KMS-11 (cell line): Measurements from ENCODE around the gene ACAT2.
"Not testable (repeated sequence)": the region's sequence is repeated elsewhere in the genome, so short reads cannot be mapped to it uniquely, and the experiment has no call there.

ENCODE experiments used
- H2AFZ ChIP-seq: fragments of 200-600 bp; sonication (generic); 2 replicates; pipeline ENCODE4 v1.6.1; 2016; ENCODE audit warnings: antibody characterized with exemption, mixed run types, low read depth
- H3K27ac ChIP-seq: fragments of 200-600 bp; sonication (generic); 2 replicates; pipeline ENCODE4 v1.6.1; 2016; ENCODE audit warnings: mild to moderate bottlenecking, mixed run types
- H3K27me3 ChIP-seq: fragments of 200-600 bp; sonication (generic); 2 replicates; pipeline ENCODE4 v1.6.1; 2017; ENCODE audit warnings: mild to moderate bottlenecking, low read depth, mixed run types, moderate library complexity; ENCODE audit not compliant: insufficient read depth
- H3K36me3 ChIP-seq: fragments of 200-600 bp; sonication (generic); 2 replicates; pipeline ENCODE4 v1.6.1; 2017; ENCODE audit warnings: mild to moderate bottlenecking, mixed run types; ENCODE audit not compliant: insufficient read depth
- H3K4me1 ChIP-seq: fragments of 200-600 bp; sonication (generic); 2 replicates; pipeline ENCODE4 v1.6.1; 2016; ENCODE audit warnings: mild to moderate bottlenecking, low read depth, mixed run types; ENCODE audit not compliant: poor library complexity, severe bottlenecking
- H3K4me2 ChIP-seq: fragments of 200-600 bp; sonication (generic); 2 replicates; pipeline ENCODE4 v1.7.0; 2016; ENCODE audit warnings: mild to moderate bottlenecking, mixed run types
- H3K4me3 ChIP-seq: fragments of 200-600 bp; sonication (generic); IDR thresholded peaks from 2 replicates; pipeline ENCODE4 v1.6.1; 2017; ENCODE audit warnings: low read depth, low read length, mixed read lengths; ENCODE audit not compliant: insufficient read depth
- H3K79me2 ChIP-seq: fragments of 200-600 bp; sonication (generic); 2 replicates; pipeline ENCODE4 v1.6.1; 2016; ENCODE audit warnings: low read depth, mixed run types; ENCODE audit not compliant: insufficient read depth
- H3K9ac ChIP-seq: fragments of 200-600 bp; sonication (generic); 2 replicates; pipeline ENCODE4 v1.6.1; 2016; ENCODE audit warnings: mild to moderate bottlenecking, mixed run types
- H4K20me1 ChIP-seq: fragments of 200-600 bp; sonication (generic); 2 replicates; pipeline ENCODE4 v1.6.1; 2016; ENCODE audit warnings: mild to moderate bottlenecking, mixed run types; ENCODE audit not compliant: insufficient read depth
- TF ChIP-seq, protein P1 (sequence below): fragments of 200-600 bp; sonication (generic); conservative IDR thresholded peaks from 2 replicates; pipeline ENCODE4 v1.6.1; 2017; ENCODE audit warnings: low read depth, mild to moderate bottlenecking, antibody characterized with exemption, low read length, moderate library complexity, mixed read lengths

The ACAT2 gene

DNA sequence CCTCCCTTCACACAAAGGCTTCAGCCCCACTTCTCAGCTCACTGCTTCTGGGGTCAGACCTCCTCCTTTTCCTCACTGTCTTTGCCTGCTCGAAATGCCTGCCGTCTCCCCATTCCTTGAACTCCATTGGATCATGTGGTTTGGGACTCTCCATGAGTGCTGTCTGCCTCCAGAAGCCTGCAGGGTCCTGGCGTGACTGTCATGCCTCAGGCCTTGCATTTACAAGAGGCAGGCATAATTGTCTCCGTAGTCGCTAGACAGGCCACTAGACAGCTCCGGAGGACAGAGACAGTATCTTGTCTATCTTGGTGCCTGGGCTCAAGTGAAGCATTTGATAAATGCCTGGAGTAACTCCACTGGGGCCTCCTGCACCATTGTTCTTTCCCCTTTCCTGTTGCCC is 53.6 kb downstream of the ACAT2 start:
- no peak overlapping the region for H3K9ac ChIP-seq
- no peaks in the 10 kb centered on the region for H3K27me3 ChIP-seq
- no peak overlapping the region for H2AFZ ChIP-seq
- TF ChIP-seq, protein P1, sequence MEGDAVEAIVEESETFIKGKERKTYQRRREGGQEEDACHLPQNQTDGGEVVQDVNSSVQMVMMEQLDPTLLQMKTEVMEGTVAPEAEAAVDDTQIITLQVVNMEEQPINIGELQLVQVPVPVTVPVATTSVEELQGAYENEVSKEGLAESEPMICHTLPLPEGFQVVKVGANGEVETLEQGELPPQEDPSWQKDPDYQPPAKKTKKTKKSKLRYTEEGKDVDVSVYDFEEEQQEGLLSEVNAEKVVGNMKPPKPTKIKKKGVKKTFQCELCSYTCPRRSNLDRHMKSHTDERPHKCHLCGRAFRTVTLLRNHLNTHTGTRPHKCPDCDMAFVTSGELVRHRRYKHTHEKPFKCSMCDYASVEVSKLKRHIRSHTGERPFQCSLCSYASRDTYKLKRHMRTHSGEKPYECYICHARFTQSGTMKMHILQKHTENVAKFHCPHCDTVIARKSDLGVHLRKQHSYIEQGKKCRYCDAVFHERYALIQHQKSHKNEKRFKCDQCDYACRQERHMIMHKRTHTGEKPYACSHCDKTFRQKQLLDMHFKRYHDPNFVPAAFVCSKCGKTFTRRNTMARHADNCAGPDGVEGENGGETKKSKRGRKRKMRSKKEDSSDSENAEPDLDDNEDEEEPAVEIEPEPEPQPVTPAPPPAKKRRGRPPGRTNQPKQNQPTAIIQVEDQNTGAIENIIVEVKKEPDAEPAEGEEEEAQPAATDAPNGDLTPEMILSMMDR: no peak
- no peaks in the 10 kb centered on the region for H3K4me1 ChIP-seq
- no peaks in the 10 kb centered on the region for H4K20me1 ChIP-seq
- H3K36me3 ChIP-seq: no peaks in the 10 kb centered on the region
- no peaks in the 10 kb centered on the region for H3K79me2 ChIP-seq
- H3K27ac ChIP-seq: no peak overlapping the region
- no peak overlapping the region for H3K4me2 ChIP-seq
- H3K4me3 ChIP-seq: no peak overlapping the region

DNA sequence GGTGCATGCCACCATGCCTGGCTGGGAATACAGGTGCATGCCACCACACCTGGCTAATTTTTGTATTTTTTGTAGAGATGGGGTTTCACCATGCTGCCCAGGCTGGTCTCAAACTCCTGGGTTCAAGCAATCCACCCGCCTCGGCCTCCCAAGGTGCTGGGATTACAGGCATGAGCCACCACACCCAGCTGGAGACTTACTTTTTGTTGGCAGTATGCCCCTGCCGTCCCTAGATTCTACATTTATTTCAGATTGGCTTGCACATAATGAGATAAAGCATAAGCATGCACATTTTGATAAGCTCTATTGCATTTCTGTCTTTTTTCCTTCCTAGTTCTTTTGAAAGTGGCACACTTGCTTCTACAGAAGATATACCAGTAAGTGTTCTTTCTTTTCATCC is 54.9 kb downstream of the ACAT2 start:
- not testable (repeated sequence) for H3K27me3 ChIP-seq, H3K36me3 ChIP-seq, H3K9ac ChIP-seq, H3K27ac ChIP-seq, H3K4me2 ChIP-seq, H2AFZ ChIP-seq, H3K4me3 ChIP-seq, H3K79me2 ChIP-seq, H4K20me1 ChIP-seq, H3K4me1 ChIP-seq

DNA sequence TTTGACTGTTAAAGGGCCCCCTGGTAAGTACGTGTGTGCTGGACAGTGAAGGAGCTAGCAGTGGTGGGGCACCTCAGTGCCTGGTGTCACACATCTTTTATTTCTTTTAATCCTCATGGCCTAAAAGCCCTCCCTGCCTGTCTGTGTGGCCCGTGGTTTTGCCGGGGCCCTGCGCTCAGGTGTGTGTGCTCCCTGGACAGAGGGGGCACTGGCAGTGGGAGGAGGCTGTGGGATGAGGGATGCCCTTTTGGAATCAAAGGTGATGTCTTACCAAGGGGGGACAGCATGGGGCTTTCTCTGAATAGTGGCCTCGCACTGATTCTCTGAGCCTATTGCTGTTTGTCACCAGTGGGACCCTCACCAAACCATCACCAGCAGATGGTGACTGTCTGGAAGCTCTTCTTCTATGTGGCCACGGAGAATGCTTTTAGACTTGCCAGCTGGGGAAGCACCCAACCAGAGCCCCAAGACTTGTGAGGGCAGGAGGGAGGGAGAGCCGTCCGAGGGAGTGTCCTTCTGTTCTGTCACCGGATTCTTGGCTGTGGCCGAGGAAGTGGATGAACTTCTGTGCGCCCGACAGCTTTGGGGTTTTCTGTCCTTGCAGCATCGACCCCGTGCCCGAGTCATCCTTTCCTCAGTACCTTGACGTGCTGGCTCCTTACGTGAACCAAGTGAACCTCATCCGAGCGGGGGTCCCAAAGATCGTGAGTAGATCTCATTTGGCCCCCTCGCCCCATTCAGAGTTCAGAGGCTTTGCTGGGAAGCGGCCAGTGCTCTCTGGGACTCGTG is 56.3 kb downstream of the ACAT2 start:
- Histone ChIP-seq H3K27me3 (no peaks in the 10 kb centered on the region), H3K4me2 (no peak overlapping the region), H3K79me2 (no peaks in the 10 kb centered on the region), H4K20me1 (no peaks in the 10 kb centered on the region), H3K9ac (no peak overlapping the region), H3K36me3 (no peaks in the 10 kb centered on the region), H3K27ac (no peak overlapping the region), H2AFZ (no peak overlapping the region), H3K4me3 (no peak overlapping the region), H3K4me1 (no peaks in the 10 kb centered on the region)
- TF ChIP-seq, protein P1: no peak

DNA sequence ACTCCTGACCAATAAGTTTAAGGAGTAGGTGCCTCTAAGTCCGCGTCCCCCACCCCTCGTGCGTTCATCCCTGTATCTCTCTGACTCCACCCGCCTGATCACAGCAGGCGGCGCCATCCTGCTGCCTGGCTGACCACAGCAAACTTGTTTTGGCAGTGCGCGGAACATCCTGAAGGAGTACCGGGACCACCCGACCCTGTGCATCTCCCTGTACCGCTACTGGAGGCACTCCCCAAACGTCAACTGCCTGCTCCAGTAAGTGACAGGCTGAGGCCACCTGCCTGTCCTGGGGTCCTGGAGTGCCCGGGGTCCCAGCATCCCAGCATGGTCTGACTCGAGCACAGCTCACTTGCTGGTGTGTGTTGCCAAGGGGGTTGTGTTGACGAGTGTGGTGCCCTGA is 57.3 kb downstream of the ACAT2 start:
- Histone ChIP-seq H3K27me3 (no peaks in the 10 kb centered on the region), H4K20me1 (no peaks in the 10 kb centered on the region), H3K36me3 (no peaks in the 10 kb centered on the region), H3K9ac (no peak overlapping the region), H3K4me3 (no peak overlapping the region), H3K4me2 (no peak overlapping the region), H3K79me2 (no peaks in the 10 kb centered on the region), H2AFZ (no peak overlapping the region), H3K27ac (no peak overlapping the region), H3K4me1 (no peaks in the 10 kb centered on the region)
- TF ChIP-seq, protein P1: no peak

DNA sequence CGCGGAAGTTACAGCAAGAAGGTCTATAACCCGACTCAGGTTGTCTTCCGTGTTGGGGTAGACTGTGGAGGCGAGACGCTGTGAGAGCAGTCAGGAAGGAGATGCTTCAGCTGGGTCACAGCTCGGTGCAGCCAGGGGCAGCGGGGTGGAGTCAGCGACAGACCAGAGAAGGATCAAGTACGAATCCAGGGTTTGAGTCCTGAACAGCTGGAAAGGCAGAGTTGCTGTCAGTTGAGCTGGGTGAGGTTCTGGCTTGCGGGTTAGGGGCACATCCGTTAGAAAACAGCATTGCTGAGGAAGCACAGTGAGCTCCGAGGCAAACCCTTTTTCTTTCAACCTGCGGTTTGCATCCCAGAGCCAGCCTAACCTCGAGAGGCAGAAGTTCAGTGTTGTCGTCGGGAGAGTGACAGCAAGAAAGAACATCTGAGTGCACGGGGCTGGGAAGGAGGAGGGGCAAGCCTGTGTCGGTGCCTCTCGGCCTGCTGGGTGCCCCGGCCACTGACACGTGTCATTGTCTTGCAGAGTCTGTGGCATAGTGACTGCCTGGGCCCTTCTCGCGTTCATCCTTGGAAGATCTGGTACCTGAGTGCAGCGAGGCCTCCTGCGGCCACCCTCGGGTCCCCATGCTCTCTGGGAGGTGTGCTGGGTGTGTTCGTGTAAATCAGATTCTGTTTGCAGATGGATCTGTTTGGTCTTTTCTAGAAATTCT is 58.2 kb downstream of the ACAT2 start:
- Histone ChIP-seq H3K27me3 (no peaks in the 10 kb centered on the region), H3K9ac (no peak overlapping the region), H3K4me1 (no peaks in the 10 kb centered on the region), H3K27ac (no peak overlapping the region), H3K4me3 (no peak overlapping the region), H4K20me1 (no peaks in the 10 kb centered on the region), H3K36me3 (no peaks in the 10 kb centered on the region), H2AFZ (no peak overlapping the region), H3K4me2 (no peak overlapping the region), H3K79me2 (no peaks in the 10 kb centered on the region)
- TF ChIP-seq, protein P1: no peak
